HepG2 (cell line): Measurements from ENCODE around the gene SRD5A1. TPM values are rescaled to one million over a fixed set of nuclear protein-coding genes. Genes with fewer than 3 reads are reported as not detected.
A peak's percentile ranks its signal among the peaks of the same experiment; 100 is the strongest.

Experiments
- AGO2 ChIP-seq: fragments of 200-400 bp; formaldehyde crosslinking; optimal IDR thresholded peaks from 2 replicates; pipeline ENCODE3; 2017; ENCODE audit warnings: mild to moderate bottlenecking, low read depth, low read length, moderate library complexity
- ARHGAP35 ChIP-seq: sonication (generic); formaldehyde crosslinking; IDR thresholded peaks from 2 replicates; pipeline ENCODE4 v1.9.0; 2022; ENCODE audit warnings: mild to moderate bottlenecking, inconsistent platforms, moderate library complexity, missing genetic modification reagents, borderline replicate concordance
- GFI1 ChIP-seq: sonication (generic); formaldehyde crosslinking; IDR thresholded peaks from 2 replicates; pipeline ENCODE4 v1.5.0; 2020; ENCODE audit warnings: missing genetic modification reagents, mild to moderate bottlenecking, borderline replicate concordance
- HOXA3 ChIP-seq: sonication (generic); formaldehyde crosslinking; IDR thresholded peaks from 2 replicates; pipeline ENCODE4 v1.5.0; 2020; ENCODE audit warnings: missing genetic modification reagents
- RARA ChIP-seq: IDR thresholded peaks from 2 replicates; pipeline ENCODE4 v1.6.1; 2016; ENCODE audit warnings: missing genetic modification reagents, missing compliant biosample characterization
- TCF7L2 ChIP-seq: IDR thresholded peaks from 2 replicates; pipeline ENCODE4 v1.6.1; 2011; ENCODE audit warnings: mild to moderate bottlenecking, low read depth, low read length, moderate library complexity
- ZBTB7B ChIP-seq: sonication (generic); formaldehyde crosslinking; IDR thresholded peaks from 2 replicates; pipeline ENCODE4 v1.4.0; 2020; ENCODE audit warnings: missing genetic modification reagents
- ZFP36 ChIP-seq: fragments of 150-350 bp; IDR thresholded peaks from 2 replicates; pipeline ENCODE4 v1.6.1; 2018; ENCODE audit warnings: borderline replicate concordance, low read length, low read depth; ENCODE audit not compliant: partially characterized antibody
- ZFP41 ChIP-seq: sonication (generic); formaldehyde crosslinking; IDR thresholded peaks from 2 replicates; pipeline ENCODE4 v1.4.0; 2020; ENCODE audit warnings: mild to moderate bottlenecking, missing genetic modification reagents, borderline replicate concordance
- ZNF274 ChIP-seq: sonication (generic); formaldehyde crosslinking; IDR thresholded peaks from 2 replicates; pipeline ENCODE4 v1.5.1; 2020; ENCODE audit warnings: mild to moderate bottlenecking, missing genetic modification reagents
- ZNF383 ChIP-seq: sonication (generic); formaldehyde crosslinking; IDR thresholded peaks from 2 replicates; pipeline ENCODE4 v1.4.0; 2020; ENCODE audit warnings: missing genetic modification reagents, mild to moderate bottlenecking, borderline replicate concordance
- ZNF460 ChIP-seq: sonication (generic); formaldehyde crosslinking; IDR thresholded peaks from 2 replicates; pipeline ENCODE4 v1.5.1; 2020; ENCODE audit warnings: missing genetic modification reagents, mild to moderate bottlenecking, borderline replicate concordance
- ZNF780A ChIP-seq: sonication (generic); formaldehyde crosslinking; IDR thresholded peaks from 2 replicates; pipeline ENCODE4 v1.8.0; 2022; ENCODE audit warnings: mild to moderate bottlenecking, missing genetic modification reagents, moderate library complexity
- ZSCAN31 ChIP-seq: sonication (generic); formaldehyde crosslinking; IDR thresholded peaks from 2 replicates; pipeline ENCODE4 v1.5.0; 2020; ENCODE audit warnings: low read depth, mild to moderate bottlenecking, missing genetic modification reagents
- polyA plus RNA-seq, 8 experiments: library from polyadenylated mRNA; depleted of rRNA in 3 of 8; stranded (reverse) in 7 of 8; unstranded in 1 of 8; fragments of >200 nt; fragmentation: Illumina TruSeq in 4 of 8; extraction: Trizol in 4 of 8; gene quantifications; 2 replicates each; pipeline versions ENCODE4 v1.2.1 to v1.2.3, GENCODE V29; 2011 to 2016; ENCODE audit warnings: low read depth in 4 of 8, missing spikeins in 1 of 8, mixed read lengths in 1 of 8; ENCODE audit not compliant: insufficient read depth in 1 of 8
- total RNA-seq, 5 experiments: library from RNA; depleted of rRNA; stranded (reverse); fragments of >200 nt; fragmentation: Illumina TruSeq; extraction: Trizol; gene quantifications; 2 replicates each; pipeline ENCODE4 v1.2.3, GENCODE V29; 2016; ENCODE audit warnings: low read depth in 1 of 5
- TF ChIP-seq, protein P1 (sequence below): sonication (generic); formaldehyde crosslinking; IDR thresholded peaks from 2 replicates; pipeline ENCODE4 v1.9.0; 2021; ENCODE audit warnings: missing genetic modification reagents, mild to moderate bottlenecking, borderline replicate concordance
- TF ChIP-seq, protein P2 (sequence below): sonication (generic); formaldehyde crosslinking; IDR thresholded peaks from 2 replicates; pipeline ENCODE4 v1.5.0; 2020; ENCODE audit warnings: missing genetic modification reagents, mild to moderate bottlenecking, borderline replicate concordance
- TF ChIP-seq, protein P3 (sequence below): IDR thresholded peaks from 2 replicates; pipeline ENCODE4 v1.6.1; 2012; ENCODE audit warnings: low read depth, low read length, improper control_type of control experiment
- TF ChIP-seq, protein P4 (sequence below): sonication (generic); formaldehyde crosslinking; IDR thresholded peaks from 2 replicates; pipeline ENCODE4 v1.4.0; 2020; ENCODE audit warnings: mild to moderate bottlenecking, missing genetic modification reagents
- TF ChIP-seq, protein P5 (sequence below): sonication (generic); formaldehyde crosslinking; IDR thresholded peaks from 2 replicates; pipeline ENCODE4 v1.4.0; 2020; ENCODE audit warnings: low read depth, mild to moderate bottlenecking, missing genetic modification reagents

SRD5A1 gene
- total and polyA plus RNA-seq, 2 of the 13 experiments (the other 11 are each of a cell fraction or from before 2014, with no cell fraction given): 6.1 to 9.9 TPM

DNA sequence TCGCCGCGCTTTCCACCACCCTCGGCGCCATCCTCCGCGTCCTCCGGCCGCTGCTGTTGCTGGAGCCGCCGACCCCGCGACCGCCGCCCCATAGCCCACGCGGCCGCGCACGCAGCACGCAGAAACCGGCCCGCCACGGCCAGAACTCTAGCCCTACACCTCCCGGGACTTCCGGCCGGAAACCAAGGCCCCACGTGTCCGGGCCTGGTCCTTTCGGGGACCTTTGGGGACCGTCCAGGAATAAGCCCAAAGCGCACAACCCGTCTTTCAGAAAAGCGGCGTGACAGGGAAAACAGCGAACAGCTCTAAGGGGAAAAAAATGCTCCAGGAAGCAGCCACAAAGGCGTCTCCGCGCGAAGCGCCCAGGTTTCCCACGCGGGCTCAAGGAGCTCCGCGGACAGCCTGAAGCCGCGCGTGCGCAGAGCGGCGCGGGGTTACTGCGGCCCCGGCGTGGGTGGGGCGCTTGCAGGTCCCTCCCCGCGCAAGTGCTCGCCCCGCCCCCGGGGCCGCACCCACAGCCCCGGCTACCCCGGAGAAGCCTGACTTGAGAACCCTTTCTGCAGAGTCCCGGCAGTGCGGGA lies at the start of gene SRD5A1, which contains the start of gene NSUN2 (continued):
- TF ChIP-seq, protein P1, sequence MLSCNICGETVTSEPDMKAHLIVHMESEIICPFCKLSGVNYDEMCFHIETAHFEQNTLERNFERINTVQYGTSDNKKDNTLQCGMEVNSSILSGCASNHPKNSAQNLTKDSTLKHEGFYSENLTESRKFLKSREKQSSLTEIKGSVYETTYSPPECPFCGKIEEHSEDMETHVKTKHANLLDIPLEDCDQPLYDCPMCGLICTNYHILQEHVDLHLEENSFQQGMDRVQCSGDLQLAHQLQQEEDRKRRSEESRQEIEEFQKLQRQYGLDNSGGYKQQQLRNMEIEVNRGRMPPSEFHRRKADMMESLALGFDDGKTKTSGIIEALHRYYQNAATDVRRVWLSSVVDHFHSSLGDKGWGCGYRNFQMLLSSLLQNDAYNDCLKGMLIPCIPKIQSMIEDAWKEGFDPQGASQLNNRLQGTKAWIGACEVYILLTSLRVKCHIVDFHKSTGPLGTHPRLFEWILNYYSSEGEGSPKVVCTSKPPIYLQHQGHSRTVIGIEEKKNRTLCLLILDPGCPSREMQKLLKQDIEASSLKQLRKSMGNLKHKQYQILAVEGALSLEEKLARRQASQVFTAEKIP (CRISPR knock-in tag): no peak
- TF ChIP-seq, protein P2, sequence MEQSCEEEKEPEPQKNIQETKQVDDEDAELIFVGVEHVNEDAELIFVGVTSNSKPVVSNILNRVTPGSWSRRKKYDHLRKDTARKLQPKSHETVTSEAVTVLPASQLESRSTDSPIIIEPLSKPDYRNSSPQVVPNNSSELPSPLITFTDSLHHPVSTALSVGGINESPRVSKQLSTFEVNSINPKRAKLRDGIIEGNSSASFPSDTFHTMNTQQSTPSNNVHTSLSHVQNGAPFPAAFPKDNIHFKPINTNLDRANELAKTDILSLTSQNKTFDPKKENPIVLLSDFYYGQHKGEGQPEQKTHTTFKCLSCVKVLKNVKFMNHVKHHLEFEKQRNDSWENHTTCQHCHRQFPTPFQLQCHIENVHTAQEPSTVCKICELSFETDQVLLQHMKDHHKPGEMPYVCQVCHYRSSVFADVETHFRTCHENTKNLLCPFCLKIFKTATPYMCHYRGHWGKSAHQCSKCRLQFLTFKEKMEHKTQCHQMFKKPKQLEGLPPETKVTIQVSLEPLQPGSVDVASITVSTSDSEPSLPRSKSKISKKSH (CRISPR knock-in tag): peak; percentile 25; the same call in 1 of the 2 replicates
- TF ChIP-seq, protein P3, sequence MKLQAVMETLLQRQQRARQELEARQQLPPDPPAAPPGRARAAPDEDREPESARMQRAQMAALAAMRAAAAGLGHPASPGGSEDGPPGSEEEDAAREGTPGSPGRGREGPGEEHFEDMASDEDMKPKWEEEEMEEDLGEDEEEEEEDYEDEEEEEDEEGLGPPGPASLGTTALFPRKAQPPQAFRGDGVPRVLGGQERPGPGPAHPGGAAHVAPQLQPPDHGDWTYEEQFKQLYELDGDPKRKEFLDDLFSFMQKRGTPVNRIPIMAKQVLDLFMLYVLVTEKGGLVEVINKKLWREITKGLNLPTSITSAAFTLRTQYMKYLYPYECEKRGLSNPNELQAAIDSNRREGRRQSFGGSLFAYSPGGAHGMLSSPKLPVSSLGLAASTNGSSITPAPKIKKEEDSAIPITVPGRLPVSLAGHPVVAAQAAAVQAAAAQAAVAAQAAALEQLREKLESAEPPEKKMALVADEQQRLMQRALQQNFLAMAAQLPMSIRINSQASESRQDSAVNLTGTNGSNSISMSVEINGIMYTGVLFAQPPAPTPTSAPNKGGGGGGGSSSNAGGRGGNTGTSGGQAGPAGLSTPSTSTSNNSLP: no peak
- TF ChIP-seq ZNF383 (no peak), ZBTB7B (CRISPR knock-in tag) (no peak), ZNF780A (no peak), GFI1 (peak; percentile 41; the same call in 1 of the 2 replicates), AGO2 (peak; percentile 53), RARA (CRISPR knock-in tag) (no peak), ZFP41 (CRISPR knock-in tag) (no peak), ZFP36 (no peak), ZSCAN31 (peak; percentile 25; the same call in 1 of the 2 replicates), ARHGAP35 (CRISPR knock-in tag) (no peak), ZNF460 (CRISPR knock-in tag) (no peak), TCF7L2 (no peak), ZNF274 (CRISPR knock-in tag) (peak; percentile 65; the same call in 1 of the 2 replicates), HOXA3 (CRISPR knock-in tag) (no peak)
- TF ChIP-seq, protein P4, sequence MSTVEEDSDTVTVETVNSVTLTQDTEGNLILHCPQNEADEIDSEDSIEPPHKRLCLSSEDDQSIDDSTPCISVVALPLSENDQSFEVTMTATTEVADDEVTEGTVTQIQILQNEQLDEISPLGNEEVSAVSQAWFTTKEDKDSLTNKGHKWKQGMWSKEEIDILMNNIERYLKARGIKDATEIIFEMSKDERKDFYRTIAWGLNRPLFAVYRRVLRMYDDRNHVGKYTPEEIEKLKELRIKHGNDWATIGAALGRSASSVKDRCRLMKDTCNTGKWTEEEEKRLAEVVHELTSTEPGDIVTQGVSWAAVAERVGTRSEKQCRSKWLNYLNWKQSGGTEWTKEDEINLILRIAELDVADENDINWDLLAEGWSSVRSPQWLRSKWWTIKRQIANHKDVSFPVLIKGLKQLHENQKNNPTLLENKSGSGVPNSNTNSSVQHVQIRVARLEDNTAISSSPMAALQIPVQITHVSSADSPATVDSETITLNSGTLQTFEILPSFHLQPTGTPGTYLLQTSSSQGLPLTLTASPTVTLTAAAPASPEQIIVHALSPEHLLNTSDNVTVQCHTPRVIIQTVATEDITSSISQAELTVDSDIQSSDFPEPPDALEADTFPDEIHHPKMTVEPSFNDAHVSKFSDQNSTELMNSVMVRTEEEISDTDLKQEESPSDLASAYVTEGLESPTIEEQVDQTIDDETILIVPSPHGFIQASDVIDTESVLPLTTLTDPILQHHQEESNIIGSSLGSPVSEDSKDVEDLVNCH (CRISPR knock-in tag): no peak
- TF ChIP-seq, protein P5, sequence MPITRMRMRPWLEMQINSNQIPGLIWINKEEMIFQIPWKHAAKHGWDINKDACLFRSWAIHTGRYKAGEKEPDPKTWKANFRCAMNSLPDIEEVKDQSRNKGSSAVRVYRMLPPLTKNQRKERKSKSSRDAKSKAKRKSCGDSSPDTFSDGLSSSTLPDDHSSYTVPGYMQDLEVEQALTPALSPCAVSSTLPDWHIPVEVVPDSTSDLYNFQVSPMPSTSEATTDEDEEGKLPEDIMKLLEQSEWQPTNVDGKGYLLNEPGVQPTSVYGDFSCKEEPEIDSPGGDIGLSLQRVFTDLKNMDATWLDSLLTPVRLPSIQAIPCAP (CRISPR knock-in tag): no peak
